ENCODE results near the gene RHEB.

The RHEB gene

GRCh38 chr7:151559557-151560183, 40.0 kb upstream of the RHEB start:
- H3K36me3 ChIP-seq (ENCODE audit: control insufficient read depth, insufficient read depth, low read length): no peaks in the 10 kb centered on the region
- no peak overlapping the region for H3K4me3 ChIP-seq (ENCODE audit: low read depth, low read length)
- H3K79me2 ChIP-seq: no peaks in the 10 kb centered on the region
- H3K4me1 ChIP-seq: peaks cover 3% of the 10 kb centered on the region
- no peaks in the 10 kb centered on the region for H3K9me3 ChIP-seq (ENCODE audit: control insufficient read depth, low read length)
- no peaks in the 10 kb centered on the region for H3K27me3 ChIP-seq (ENCODE audit: control insufficient read depth, insufficient read depth, low read length)
- no peak overlapping the region for H2AFZ ChIP-seq
- no peak overlapping the region for H3K9ac ChIP-seq
- H3K27ac ChIP-seq: no peak overlapping the region
- H3K4me2 ChIP-seq (ENCODE audit: low read length): no peak overlapping the region
- TF ChIP-seq CTCF (IDR thresholded peaks at IDR 0.05): no peak

DNA sequence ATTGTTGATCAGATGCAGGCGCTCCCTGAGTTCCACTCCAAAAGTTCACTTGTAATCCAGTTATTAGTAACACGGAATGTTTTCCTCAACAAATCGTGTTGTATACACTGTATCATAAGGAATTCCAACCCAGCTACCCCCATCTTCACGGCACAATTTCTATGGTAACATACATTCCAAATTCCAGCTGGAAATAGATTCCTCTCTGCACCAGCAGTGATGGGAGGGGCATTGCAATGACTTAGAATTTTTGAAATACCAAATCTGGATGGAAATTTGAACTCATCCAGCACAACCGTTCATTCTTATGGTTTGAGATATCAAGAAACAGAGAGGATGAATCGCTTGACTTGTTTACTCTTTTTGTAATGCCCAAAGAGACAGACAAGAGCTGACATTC, 38.9 kb upstream of the RHEB start:
- Histone ChIP-seq H3K27me3 (ENCODE audit: control insufficient read depth, insufficient read depth, low read length) (no peaks in the 10 kb centered on the region), H3K4me2 (ENCODE audit: low read length) (no peak overlapping the region), H3K4me3 (ENCODE audit: low read depth, low read length) (no peak overlapping the region), H3K9me3 (ENCODE audit: control insufficient read depth, low read length) (no peaks in the 10 kb centered on the region), H3K4me1 (no peaks in the 10 kb centered on the region), H2AFZ (no peak overlapping the region), H3K9ac (no peak overlapping the region), H3K27ac (no peak overlapping the region), H3K79me2 (no peaks in the 10 kb centered on the region), H3K36me3 (ENCODE audit: control insufficient read depth, insufficient read depth, low read length) (no peaks in the 10 kb centered on the region)
- no peak for TF ChIP-seq CTCF (IDR thresholded peaks at IDR 0.05)

DNA sequence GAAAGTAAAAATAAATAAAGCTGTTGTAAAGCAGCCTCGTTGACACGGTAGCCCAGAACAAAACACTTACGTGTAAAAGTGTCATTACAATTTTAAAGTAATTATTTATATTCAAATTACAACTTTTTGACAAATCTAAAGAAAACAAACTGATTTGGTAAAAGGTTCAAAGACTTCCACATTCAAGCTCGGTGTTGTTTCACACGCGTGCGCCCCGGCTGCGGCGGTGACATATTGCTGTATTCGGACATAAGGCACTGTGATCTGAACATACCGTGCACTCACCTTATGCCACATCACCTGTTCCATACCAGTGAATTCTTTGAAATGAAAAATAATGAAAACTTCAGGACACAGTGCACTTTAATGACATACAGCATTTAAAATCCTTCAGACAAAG, 36.9 kb upstream of the RHEB start:
- Histone ChIP-seq H3K9me3 (ENCODE audit: control insufficient read depth, low read length) (no peaks in the 10 kb centered on the region), H3K4me2 (ENCODE audit: low read length) (no peak overlapping the region), H2AFZ (no peak overlapping the region), H3K4me3 (ENCODE audit: low read depth, low read length) (no peak overlapping the region), H3K4me1 (peaks cover 13% of the 10 kb centered on the region), H3K27me3 (ENCODE audit: control insufficient read depth, insufficient read depth, low read length) (no peaks in the 10 kb centered on the region), H3K27ac (no peak overlapping the region), H3K79me2 (no peaks in the 10 kb centered on the region), H3K9ac (no peak overlapping the region), H3K36me3 (ENCODE audit: control insufficient read depth, insufficient read depth, low read length) (no peaks in the 10 kb centered on the region)
- TF ChIP-seq CTCF (IDR thresholded peaks at IDR 0.05): no peak

DNA sequence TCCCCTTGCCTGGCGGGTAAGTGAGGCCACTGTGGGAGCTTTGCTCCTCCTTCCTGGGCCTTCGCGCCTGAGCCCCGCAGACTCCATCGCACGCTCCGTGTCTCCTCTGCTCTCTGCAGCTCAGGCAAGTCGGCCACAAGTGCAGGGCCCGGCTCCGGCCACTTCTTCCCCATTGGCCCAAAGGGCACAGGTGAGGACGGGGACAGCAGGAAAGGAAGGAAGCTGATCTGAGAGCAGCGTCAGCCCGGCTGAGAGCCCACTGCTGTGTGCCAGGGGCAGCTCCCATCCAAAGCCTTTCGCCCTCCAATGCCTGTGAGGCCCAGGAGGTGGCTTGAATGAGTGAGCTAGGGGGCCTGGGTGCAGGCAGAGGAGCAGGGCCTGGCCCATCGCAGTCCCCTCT, 33.7 kb upstream of the RHEB start:
- no peak overlapping the region for H3K27ac ChIP-seq
- H3K9me3 ChIP-seq (ENCODE audit: control insufficient read depth, low read length): no peaks in the 10 kb centered on the region
- H3K9ac ChIP-seq: no peak overlapping the region
- H3K79me2 ChIP-seq: no peaks in the 10 kb centered on the region
- TF ChIP-seq CTCF (IDR thresholded peaks at IDR 0.05): no peak
- no peak overlapping the region for H3K4me3 ChIP-seq (ENCODE audit: low read depth, low read length)
- H3K4me1 ChIP-seq: peaks cover 13% of the 10 kb centered on the region
- H2AFZ ChIP-seq: peak overlapping the region; percentile 81
- H3K36me3 ChIP-seq (ENCODE audit: control insufficient read depth, insufficient read depth, low read length): no peaks in the 10 kb centered on the region
- H3K4me2 ChIP-seq (ENCODE audit: low read length): no peak overlapping the region
- H3K27me3 ChIP-seq (ENCODE audit: control insufficient read depth, insufficient read depth, low read length): no peaks in the 10 kb centered on the region

GRCh38 chr7:151552352-151553028, 32.8 kb upstream of the RHEB start:
- no peaks in the 10 kb centered on the region for H3K9me3 ChIP-seq (ENCODE audit: control insufficient read depth, low read length)
- peak overlapping the region; percentile 81 for H2AFZ ChIP-seq
- no peak overlapping the region for H3K4me3 ChIP-seq (ENCODE audit: low read depth, low read length)
- H3K27ac ChIP-seq: peak overlapping the region; percentile 75
- no peaks in the 10 kb centered on the region for H3K27me3 ChIP-seq (ENCODE audit: control insufficient read depth, insufficient read depth, low read length)
- no peak overlapping the region for H3K9ac ChIP-seq
- H3K36me3 ChIP-seq (ENCODE audit: control insufficient read depth, insufficient read depth, low read length): no peaks in the 10 kb centered on the region
- H3K4me2 ChIP-seq (ENCODE audit: low read length): peak overlapping the region; percentile 1
- no peak for TF ChIP-seq CTCF (IDR thresholded peaks at IDR 0.05)
- peaks cover 13% of the 10 kb centered on the region for H3K4me1 ChIP-seq
- no peaks in the 10 kb centered on the region for H3K79me2 ChIP-seq
